Activated CD8-positive, alpha-beta memory T cell treated with anti-CD3 and anti-CD28 coated beads, Interleukin-2, amount 50 U/mL, for 1 hour (primary cell): ENCODE data around the gene PIGN.

Experiments used
- DNase-seq: peaks from one replicate; pipeline ENCODE4 v3.0.0-alpha.2; 2020; ENCODE audit errors: extremely low read depth

PIGN gene

GRCh38 chr18:62109676-62110075, 77.2 kb downstream of the PIGN start:
- no peak for DNase-seq

- no peak for DNase-seq
These were observed 79.0 kb downstream of the PIGN start for GRCh38 chr18:62107881-62108280.

GRCh38 chr18:62106271-62106670, 80.6 kb downstream of the PIGN start:
- no peak for DNase-seq

- DNase-seq, result no peak
These were observed 81.5 kb downstream of the PIGN start for GRCh38 chr18:62105376-62105775.

GRCh38 chr18:62102221-62102620, 84.6 kb downstream of the PIGN start:
- no peak for DNase-seq

GRCh38 chr18:62101321-62101721, 85.5 kb downstream of the PIGN start:
- no peak for DNase-seq

GRCh38 chr18:62098960-62099359, 87.9 kb downstream of the PIGN start:
- DNase-seq, result no peak

- no peak for DNase-seq
These were observed 89.2 kb downstream of the PIGN start for GRCh38 chr18:62097698-62098097.

- DNase-seq, result no peak
These were observed 95.3 kb downstream of the PIGN start for GRCh38 chr18:62091487-62092120.

- DNase-seq, result no peak
These were observed 97.7 kb downstream of the PIGN start for GRCh38 chr18:62089174-62089573.

- no peak for DNase-seq
These were observed 98.7 kb downstream of the PIGN start for GRCh38 chr18:62088156-62088555.

GRCh38 chr18:62085756-62086155, 101.1 kb downstream of the PIGN start:
- no peak for DNase-seq

- no peak for DNase-seq
These were observed 105.0 kb downstream of the PIGN start for GRCh38 chr18:62081761-62082294.

- DNase-seq, result no peak
These were observed 105.6 kb downstream of the PIGN start for GRCh38 chr18:62081248-62081647.

GRCh38 chr18:62080172-62080900, 106.5 kb downstream of the PIGN start:
- DNase-seq, result no peak

- DNase-seq, result no peak
These were observed 113.2 kb downstream of the PIGN start for GRCh38 chr18:62073461-62074281.

- no peak for DNase-seq
These were observed 114.5 kb downstream of the PIGN start for GRCh38 chr18:62072370-62072769.

- DNase-seq, result no peak
These were observed 115.8 kb downstream of the PIGN start for GRCh38 chr18:62071071-62071470.

GRCh38 chr18:62070302-62070701, 116.6 kb downstream of the PIGN start:
- DNase-seq, result no peak

GRCh38 chr18:62069556-62069955, 117.3 kb downstream of the PIGN start:
- DNase-seq, result no peak

- DNase-seq, result no peak
These were observed 120.6 kb downstream of the PIGN start for GRCh38 chr18:62066102-62066818.

GRCh38 chr18:62064361-62064760, 122.5 kb downstream of the PIGN start:
- no peak for DNase-seq
